HepG2 (cell line): Measurements from ENCODE around the gene FTCD. TPM values are rescaled to one million over a fixed set of nuclear protein-coding genes. Genes with fewer than 3 reads are reported as not detected.
A peak's percentile ranks its signal among the peaks of the same experiment; 100 is the strongest.

ENCODE experiments used
- ATAC-seq: fragments of 200-7000 bp; cut with Tn5 transposase; 3 replicates; pipeline ENCODE4 v1.9.1; 2020; ENCODE audit warnings: mild to moderate bottlenecking, moderate library complexity
- BruUV-seq: library from RNA; stranded (reverse); fragments of 400-500 nt; replicated peaks from 2 replicates; lab custom pipeline; 2021; lab: Mats Ljungman, UMichigan
- CTCF ChIA-PET: fragments of 300-600 bp; formaldehyde crosslinking; extraction: SDS; loops from one replicate; lab custom pipeline; 2021; ENCODE audit warnings: low total read pairs, inconsistent platforms, low intra/inter-chr PET ratio; lab: Yijun Ruan, JAX
- POLR2A ChIA-PET: fragments of 350-600 bp; sonication (Branson Sonifier 250); formaldehyde crosslinking; loops from one replicate; lab custom pipeline; 2020; ENCODE audit warnings: antibody characterized with exemption, inconsistent platforms; lab: Yijun Ruan, JAX
- DNase-seq: peaks from one replicate; pipeline ENCODE4 v3.0.0-alpha.2; 2015; ENCODE audit warnings: low spot score
- FAIRE-seq: peaks from 3 replicates; lab custom pipeline; 2011; peaks lifted over from hg19 to GRCh38; lab: Jason Lieb, UNC
- H2AFZ ChIP-seq: one replicate; pipeline ENCODE4 v1.6.1; 2011; ENCODE audit warnings: low read length, inconsistent platforms
- H3K27ac ChIP-seq: fragments of 300-600 bp; 3 replicates; pipeline ENCODE4 v1.8.0; 2011; ENCODE audit warnings: mixed run types, mild to moderate bottlenecking, mixed read lengths, low read length, inconsistent platforms; ENCODE audit not compliant: insufficient read depth; ENCODE audit errors: extremely low read length
- H3K27me3 ChIP-seq, 2 experiments: fragments of 200-600 bp in 1 of 2; 2 replicates in 1 of 2; 3 replicates in 1 of 2; pipeline versions ENCODE4 v1.6.0 to v1.8.0; 2011; ENCODE audit warnings: low read length in 2 of 2, mild to moderate bottlenecking in 2 of 2, moderate library complexity in 2 of 2, inconsistent platforms in 1 of 2; ENCODE audit not compliant: insufficient read depth in 2 of 2, control insufficient read depth in 1 of 2
- H3K36me3 ChIP-seq, 2 experiments: fragments of 200-600 bp in 1 of 2; replicated peaks in 1 of 2; 2 replicates in 1 of 2; 3 replicates in 1 of 2; pipeline versions ENCODE4 v1.5.1 to v1.8.0; 2011; ENCODE audit warnings: low read length in 2 of 2, inconsistent platforms in 1 of 2; ENCODE audit not compliant: insufficient read depth in 2 of 2, control insufficient read depth in 1 of 2
- H3K4me1 ChIP-seq: 2 replicates; pipeline ENCODE4 v1.5.1; 2012; ENCODE audit warnings: low read length, inconsistent platforms; ENCODE audit not compliant: insufficient read depth
- H3K4me2 ChIP-seq: 2 replicates; pipeline ENCODE4 v1.6.0; 2011; ENCODE audit warnings: low read depth, low read length, inconsistent platforms
- H3K4me3 ChIP-seq, 3 experiments: fragments of 200-600 bp in 1 of 3; sonication (generic), shearing (Covaris generic) in 1 of 3; replicated peaks in 1 of 3; 2 replicates each; pipeline ENCODE4 v1.5.1; 2011 to 2016; ENCODE audit warnings: low read length in 3 of 3, inconsistent platforms in 2 of 3, low read depth in 2 of 3, mild to moderate bottlenecking in 2 of 3, control low read depth in 1 of 3, mixed read lengths in 1 of 3; ENCODE audit not compliant: insufficient read depth in 1 of 3
- H3K79me2 ChIP-seq: one replicate; pipeline ENCODE4 v1.6.1; 2011; ENCODE audit warnings: low read length, inconsistent platforms; ENCODE audit not compliant: insufficient read depth
- H3K9ac ChIP-seq: 2 replicates; pipeline ENCODE4 v1.6.0; 2011; ENCODE audit warnings: mild to moderate bottlenecking, low read depth, low read length, inconsistent platforms; ENCODE audit not compliant: insufficient read depth
- H3K9me3 ChIP-seq: 2 replicates; pipeline ENCODE4 v1.5.1; 2012; ENCODE audit warnings: mild to moderate bottlenecking, low read length
- H4K20me1 ChIP-seq: 2 replicates; pipeline ENCODE4 v1.6.0; 2011; ENCODE audit warnings: inconsistent platforms, mild to moderate bottlenecking, low read length, moderate library complexity; ENCODE audit not compliant: insufficient read depth
- HNRNPK ChIP-seq: fragments of 200-400 bp; formaldehyde crosslinking; IDR thresholded peaks from 2 replicates; pipeline ENCODE4 v1.6.1; 2018; ENCODE audit warnings: low read length, low read depth, moderate library complexity, mild to moderate bottlenecking; ENCODE audit not compliant: poor library complexity, severe bottlenecking
- KDM1A ChIP-seq: IDR thresholded peaks from 2 replicates; pipeline ENCODE4 v1.6.1; 2016; ENCODE audit warnings: missing compliant biosample characterization
- KLF12 ChIP-seq: sonication (generic); formaldehyde crosslinking; IDR thresholded peaks from 2 replicates; pipeline ENCODE4 v1.4.0; 2020; ENCODE audit warnings: missing genetic modification reagents, borderline replicate concordance
- NCOR1 ChIP-seq: fragments of 200-600 bp; sonication (generic); IDR thresholded peaks from 2 replicates; pipeline ENCODE4 v1.7.0; 2017; ENCODE audit warnings: antibody characterized with exemption, low read length, borderline replicate concordance
- PITX1 ChIP-seq: sonication (generic); formaldehyde crosslinking; IDR thresholded peaks from 2 replicates; pipeline ENCODE4 v1.5.1; 2020; ENCODE audit warnings: mild to moderate bottlenecking, missing genetic modification reagents
- PPARG ChIP-seq: conservative IDR thresholded peaks from 2 replicates; pipeline ENCODE4 v1.6.1; 2016; ENCODE audit warnings: missing biosample characterization, missing genetic modification reagents
- RBFOX2 ChIP-seq: fragments of 200-400 bp; formaldehyde crosslinking; IDR thresholded peaks from 2 replicates; pipeline ENCODE4 v1.6.1; 2017; ENCODE audit warnings: low read depth, mild to moderate bottlenecking, low read length
- SALL2 ChIP-seq: sonication (generic); formaldehyde crosslinking; IDR thresholded peaks from 2 replicates; pipeline ENCODE4 v1.8.1; 2023; ENCODE audit warnings: mild to moderate bottlenecking, missing genetic modification reagents, inconsistent platforms
- SRY ChIP-seq: sonication (generic); formaldehyde crosslinking; IDR thresholded peaks from 2 replicates; pipeline ENCODE4 v1.8.0; 2022; ENCODE audit warnings: mild to moderate bottlenecking, missing genetic modification reagents
- ZBTB3 ChIP-seq: sonication (generic); formaldehyde crosslinking; IDR thresholded peaks from 2 replicates; pipeline ENCODE4 v1.4.0; 2020; ENCODE audit warnings: low read depth, mild to moderate bottlenecking, moderate library complexity, missing genetic modification reagents, borderline replicate concordance
- ZNF30 ChIP-seq: sonication (generic); formaldehyde crosslinking; IDR thresholded peaks from 2 replicates; pipeline ENCODE4 v1.5.0; 2020; ENCODE audit warnings: mild to moderate bottlenecking, missing genetic modification reagents
- ZSCAN30 ChIP-seq: sonication (generic); formaldehyde crosslinking; IDR thresholded peaks from 2 replicates; pipeline ENCODE4 v1.5.0; 2020; ENCODE audit warnings: mild to moderate bottlenecking, missing genetic modification reagents
- WGBS: methylation state at CpG from one replicate; pipeline ENCODE4 v1.1.6; 2017; ENCODE audit warnings: low lambda C conversion rate; 5-methylcytosine and 5-hydroxymethylcytosine counted together
- in situ Hi-C: cut with HindIII; loops from 2 replicates; pipeline ENCODE4 v1.10.0; 2017; ENCODE audit warnings: low pct_unique_long_range_greater_than_20kb; ENCODE audit not compliant: extremely low pct_ligation_motif_present
- intact Hi-C: fragments of 100-400 bp; cut with micrococcal nuclease; formaldehyde crosslinking; loops from one replicate; pipeline ENCODE4 v1.10.0; 2022; ENCODE audit not compliant: unreplicated experiment
- polyA plus RNA-seq, 8 experiments: library from polyadenylated mRNA; depleted of rRNA in 3 of 8; stranded (reverse) in 7 of 8; unstranded in 1 of 8; fragments of >200 nt; fragmentation: Illumina TruSeq in 4 of 8; extraction: Trizol in 4 of 8; gene quantifications; 2 replicates each; pipeline versions ENCODE4 v1.2.1 to v1.2.3, GENCODE V29; 2011 to 2016; ENCODE audit warnings: low read depth in 4 of 8, missing spikeins in 1 of 8, mixed read lengths in 1 of 8; ENCODE audit not compliant: insufficient read depth in 1 of 8
- total RNA-seq, 5 experiments: library from RNA; depleted of rRNA; stranded (reverse); fragments of >200 nt; fragmentation: Illumina TruSeq; extraction: Trizol; gene quantifications; 2 replicates each; pipeline ENCODE4 v1.2.3, GENCODE V29; 2016; ENCODE audit warnings: low read depth in 1 of 5
- TF ChIP-seq, protein P1 (sequence below): sonication (generic); formaldehyde crosslinking; IDR thresholded peaks from 2 replicates; pipeline ENCODE4 v1.4.0; 2020; ENCODE audit warnings: mild to moderate bottlenecking, missing genetic modification reagents
- TF ChIP-seq, protein P2 (sequence below): sonication (generic); formaldehyde crosslinking; IDR thresholded peaks from 2 replicates; pipeline ENCODE4 v1.4.0; 2020; ENCODE audit warnings: mild to moderate bottlenecking, low read depth, missing genetic modification reagents
- TF ChIP-seq, protein P3 (sequence below): sonication (generic); formaldehyde crosslinking; IDR thresholded peaks from 2 replicates; pipeline ENCODE4 v1.4.0; 2020; ENCODE audit warnings: missing genetic modification reagents
- TF ChIP-seq, protein P4 (sequence below): IDR thresholded peaks from 2 replicates; pipeline ENCODE4 v1.4.0; 2020; ENCODE audit warnings: mild to moderate bottlenecking, missing genetic modification reagents

Gene FTCD
- total and polyA plus RNA-seq, 2 of the 13 experiments (the other 11 are each of a cell fraction or from before 2014, with no cell fraction given) = 75.7 to 105 TPM

DNA sequence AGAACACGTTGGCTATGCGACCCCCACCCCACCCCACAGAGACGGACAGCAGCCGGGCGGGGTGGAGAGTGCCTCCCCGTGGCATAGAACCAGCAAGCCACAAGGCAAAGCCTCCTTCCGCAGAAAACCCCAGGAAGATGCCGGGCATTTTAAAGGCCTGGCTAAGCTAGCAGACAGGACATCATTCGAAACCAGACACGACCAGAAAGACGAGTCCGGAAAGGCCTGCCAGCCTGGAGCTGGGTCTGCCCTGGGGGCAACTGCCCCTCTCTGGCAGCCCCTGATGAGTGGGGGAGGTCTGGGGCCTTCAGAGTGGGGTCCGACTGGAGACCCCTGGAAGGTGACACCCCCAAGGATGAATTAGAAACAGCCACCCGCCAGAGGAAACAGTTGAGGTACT is 8.5 kb downstream of the FTCD start (continued):
- TF ChIP-seq, protein P1, sequence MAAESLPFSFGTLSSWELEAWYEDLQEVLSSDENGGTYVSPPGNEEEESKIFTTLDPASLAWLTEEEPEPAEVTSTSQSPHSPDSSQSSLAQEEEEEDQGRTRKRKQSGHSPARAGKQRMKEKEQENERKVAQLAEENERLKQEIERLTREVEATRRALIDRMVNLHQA = no peak
- TF ChIP-seq, protein P2, sequence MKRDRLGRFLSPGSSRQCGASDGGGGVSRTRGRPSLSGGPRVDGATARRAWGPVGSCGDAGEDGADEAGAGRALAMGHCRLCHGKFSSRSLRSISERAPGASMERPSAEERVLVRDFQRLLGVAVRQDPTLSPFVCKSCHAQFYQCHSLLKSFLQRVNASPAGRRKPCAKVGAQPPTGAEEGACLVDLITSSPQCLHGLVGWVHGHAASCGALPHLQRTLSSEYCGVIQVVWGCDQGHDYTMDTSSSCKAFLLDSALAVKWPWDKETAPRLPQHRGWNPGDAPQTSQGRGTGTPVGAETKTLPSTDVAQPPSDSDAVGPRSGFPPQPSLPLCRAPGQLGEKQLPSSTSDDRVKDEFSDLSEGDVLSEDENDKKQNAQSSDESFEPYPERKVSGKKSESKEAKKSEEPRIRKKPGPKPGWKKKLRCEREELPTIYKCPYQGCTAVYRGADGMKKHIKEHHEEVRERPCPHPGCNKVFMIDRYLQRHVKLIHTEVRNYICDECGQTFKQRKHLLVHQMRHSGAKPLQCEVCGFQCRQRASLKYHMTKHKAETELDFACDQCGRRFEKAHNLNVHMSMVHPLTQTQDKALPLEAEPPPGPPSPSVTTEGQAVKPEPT (CRISPR knock-in tag) = no peak
- no peak for TF ChIP-seq ZBTB3 (CRISPR knock-in tag)
- no peak for TF ChIP-seq NCOR1
- no peak for TF ChIP-seq PPARG (CRISPR knock-in tag)
- no peak for TF ChIP-seq SRY

DNA sequence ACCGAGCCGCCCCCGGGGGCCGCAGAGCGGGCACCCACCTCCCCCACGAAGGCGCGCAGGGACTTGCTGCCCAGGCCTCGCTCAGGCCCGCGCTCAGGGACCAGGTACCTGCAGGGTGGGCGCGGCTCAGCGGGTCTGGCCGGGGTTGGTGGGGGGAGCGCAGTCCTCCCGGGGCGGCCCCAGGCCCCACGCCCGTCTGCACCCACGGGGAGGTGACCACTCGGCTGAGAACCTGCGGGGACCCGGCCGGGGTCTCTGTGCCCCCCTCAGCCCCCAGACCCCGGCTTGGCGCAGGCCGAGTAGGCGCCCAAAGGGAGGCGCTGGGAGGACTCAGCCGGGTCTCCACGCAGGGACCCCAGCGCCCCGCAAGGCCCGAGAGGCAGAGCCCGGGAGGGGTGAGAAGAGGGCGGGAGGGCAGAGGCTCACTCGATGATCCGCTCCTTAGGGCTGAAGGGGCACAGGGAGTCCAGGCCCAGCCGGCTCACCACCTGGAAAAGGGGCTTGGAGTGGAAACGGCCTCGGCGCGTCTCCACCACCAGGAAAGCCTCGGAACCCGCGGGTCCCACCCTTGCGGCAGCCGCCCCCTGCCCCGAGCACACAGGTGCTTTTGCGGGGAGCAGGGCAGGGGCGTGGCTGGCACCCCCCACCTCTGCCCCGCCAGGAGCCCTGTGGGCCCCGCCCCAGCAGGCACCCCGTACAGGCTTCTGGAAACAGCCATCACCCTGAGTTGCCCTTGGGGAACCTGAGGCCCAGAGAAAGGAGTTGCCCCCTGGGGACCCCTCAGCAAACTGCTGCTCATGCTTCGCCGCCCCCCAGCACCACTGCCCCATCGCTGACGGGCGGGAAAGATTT is 9.3 kb downstream of the FTCD start:
- H3K27me3 ChIP-seq = no peaks in the 10 kb centered on the region
- H4K20me1 ChIP-seq = 0 out of 2 replicates have a peak, but pooled peaks cover 5% of the 10 kb centered on the region
- DNase-seq (no peak), ATAC-seq (no peak), FAIRE-seq (no peak)
- in situ Hi-C loops (no loop called here), intact Hi-C loops (loop anchor here (5.0 kb wide), 2 partner anchors 174 to 176 kb away; partner anchors contain the start of genes C21orf58 and PCNT)
- no peak overlapping the region for H3K9ac ChIP-seq
- no peak overlapping the region for H2AFZ ChIP-seq
- no TSS peak for BruUV-seq
- H3K4me3 ChIP-seq = no peak overlapping the region
- POLR2A ChIA-PET = no interaction called here
- H3K36me3 ChIP-seq = peaks cover 12 to 34% of the 10 kb centered on the region in 2 experiments; a peak in 4 of 5 replicates
- H3K9me3 ChIP-seq = no peaks in the 10 kb centered on the region
- no peaks in the 10 kb centered on the region for H3K79me2 ChIP-seq
- H3K27ac ChIP-seq = no peak overlapping the region
- 99% methylated on average over 14 of the region's 60 CpGs for WGBS
- CTCF ChIA-PET = no interaction called here
- H3K4me2 ChIP-seq = no peak overlapping the region
- peaks cover 48% of the 10 kb centered on the region for H3K4me1 ChIP-seq
- peak; percentile 31 for TF ChIP-seq HNRNPK
- TF ChIP-seq, protein P3, sequence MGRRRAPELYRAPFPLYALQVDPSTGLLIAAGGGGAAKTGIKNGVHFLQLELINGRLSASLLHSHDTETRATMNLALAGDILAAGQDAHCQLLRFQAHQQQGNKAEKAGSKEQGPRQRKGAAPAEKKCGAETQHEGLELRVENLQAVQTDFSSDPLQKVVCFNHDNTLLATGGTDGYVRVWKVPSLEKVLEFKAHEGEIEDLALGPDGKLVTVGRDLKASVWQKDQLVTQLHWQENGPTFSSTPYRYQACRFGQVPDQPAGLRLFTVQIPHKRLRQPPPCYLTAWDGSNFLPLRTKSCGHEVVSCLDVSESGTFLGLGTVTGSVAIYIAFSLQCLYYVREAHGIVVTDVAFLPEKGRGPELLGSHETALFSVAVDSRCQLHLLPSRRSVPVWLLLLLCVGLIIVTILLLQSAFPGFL (CRISPR knock-in tag) = no peak
- no peak for TF ChIP-seq ZNF30
- TF ChIP-seq RBFOX2 = peak; percentile 68
- TF ChIP-seq SALL2 (CRISPR knock-in tag) = no peak
- TF ChIP-seq PITX1 (CRISPR knock-in tag) = no peak
- no peak for TF ChIP-seq ZSCAN30
- no peak for TF ChIP-seq KDM1A (CRISPR knock-in tag)
- TF ChIP-seq, protein P4, sequence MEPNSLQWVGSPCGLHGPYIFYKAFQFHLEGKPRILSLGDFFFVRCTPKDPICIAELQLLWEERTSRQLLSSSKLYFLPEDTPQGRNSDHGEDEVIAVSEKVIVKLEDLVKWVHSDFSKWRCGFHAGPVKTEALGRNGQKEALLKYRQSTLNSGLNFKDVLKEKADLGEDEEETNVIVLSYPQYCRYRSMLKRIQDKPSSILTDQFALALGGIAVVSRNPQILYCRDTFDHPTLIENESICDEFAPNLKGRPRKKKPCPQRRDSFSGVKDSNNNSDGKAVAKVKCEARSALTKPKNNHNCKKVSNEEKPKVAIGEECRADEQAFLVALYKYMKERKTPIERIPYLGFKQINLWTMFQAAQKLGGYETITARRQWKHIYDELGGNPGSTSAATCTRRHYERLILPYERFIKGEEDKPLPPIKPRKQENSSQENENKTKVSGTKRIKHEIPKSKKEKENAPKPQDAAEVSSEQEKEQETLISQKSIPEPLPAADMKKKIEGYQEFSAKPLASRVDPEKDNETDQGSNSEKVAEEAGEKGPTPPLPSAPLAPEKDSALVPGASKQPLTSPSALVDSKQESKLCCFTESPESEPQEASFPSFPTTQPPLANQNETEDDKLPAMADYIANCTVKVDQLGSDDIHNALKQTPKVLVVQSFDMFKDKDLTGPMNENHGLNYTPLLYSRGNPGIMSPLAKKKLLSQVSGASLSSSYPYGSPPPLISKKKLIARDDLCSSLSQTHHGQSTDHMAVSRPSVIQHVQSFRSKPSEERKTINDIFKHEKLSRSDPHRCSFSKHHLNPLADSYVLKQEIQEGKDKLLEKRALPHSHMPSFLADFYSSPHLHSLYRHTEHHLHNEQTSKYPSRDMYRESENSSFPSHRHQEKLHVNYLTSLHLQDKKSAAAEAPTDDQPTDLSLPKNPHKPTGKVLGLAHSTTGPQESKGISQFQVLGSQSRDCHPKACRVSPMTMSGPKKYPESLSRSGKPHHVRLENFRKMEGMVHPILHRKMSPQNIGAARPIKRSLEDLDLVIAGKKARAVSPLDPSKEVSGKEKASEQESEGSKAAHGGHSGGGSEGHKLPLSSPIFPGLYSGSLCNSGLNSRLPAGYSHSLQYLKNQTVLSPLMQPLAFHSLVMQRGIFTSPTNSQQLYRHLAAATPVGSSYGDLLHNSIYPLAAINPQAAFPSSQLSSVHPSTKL (CRISPR knock-in tag) = no peak
- no peak for TF ChIP-seq KLF12 (CRISPR knock-in tag)
